Smooth muscle cell (in vitro differentiated cells): ENCODE data around the gene NKD2. TPM values are rescaled to one million over a fixed set of nuclear protein-coding genes. Genes with fewer than 3 reads are reported as not detected.

Experiments
- DNase-seq: peaks from one replicate; lab custom pipeline; 2025; ENCODE audit not compliant: unreplicated experiment; lab: John Stamatoyannopoulos, UW
- H2AFZ ChIP-seq: fragments of 200-600 bp; sonication (generic); 2 replicates; pipeline ENCODE4 v1.6.0; 2016; ENCODE audit warnings: antibody characterized with exemption, low read depth, mild to moderate bottlenecking
- H3F3A ChIP-seq: fragments of 200-600 bp; sonication (generic); 2 replicates; pipeline ENCODE4 v1.6.0; 2017; ENCODE audit warnings: antibody characterized with exemption, low read depth
- H3K27ac ChIP-seq: fragments of 200-600 bp; sonication (generic); 2 replicates; pipeline ENCODE4 v1.5.1; 2016; ENCODE audit warnings: low read depth, mild to moderate bottlenecking
- H3K27me3 ChIP-seq: fragments of 200-600 bp; sonication (generic); 2 replicates; pipeline ENCODE4 v1.6.1; 2016; ENCODE audit warnings: low read depth, mild to moderate bottlenecking
- H3K36me3 ChIP-seq: fragments of 200-600 bp; sonication (generic); 2 replicates; pipeline ENCODE4 v1.5.1; 2016; ENCODE audit warnings: low read depth
- H3K4me1 ChIP-seq: fragments of 200-600 bp; sonication (generic); 2 replicates; pipeline ENCODE4 v1.5.1; 2016; ENCODE audit warnings: low read depth
- H3K4me2 ChIP-seq: fragments of 200-600 bp; sonication (generic); 2 replicates; pipeline ENCODE4 v1.6.0; 2016; ENCODE audit warnings: mild to moderate bottlenecking
- H3K4me3 ChIP-seq: fragments of 200-600 bp; sonication (generic); 2 replicates; pipeline ENCODE4 v1.5.1; 2016; ENCODE audit warnings: mild to moderate bottlenecking
- H3K79me2 ChIP-seq: fragments of 200-600 bp; sonication (generic); 2 replicates; pipeline ENCODE4 v1.6.0; 2016; ENCODE audit warnings: low read depth, mild to moderate bottlenecking
- H3K9ac ChIP-seq: fragments of 200-600 bp; sonication (generic); 2 replicates; pipeline ENCODE4 v1.6.0; 2016; ENCODE audit warnings: low read depth
- H3K9me3 ChIP-seq: fragments of 200-600 bp; sonication (generic); replicated peaks from 2 replicates; pipeline ENCODE4 v1.5.1; 2016; ENCODE audit warnings: low read depth
- H4K20me1 ChIP-seq: fragments of 200-600 bp; sonication (generic); 2 replicates; pipeline ENCODE4 v1.6.0; 2016; ENCODE audit warnings: low read depth
- WGBS: methylation state at CpG from one replicate; pipeline ENCODE4 v1.1.7; 2016; ENCODE audit warnings: low lambda C conversion rate; 5-methylcytosine and 5-hydroxymethylcytosine counted together
- polyA plus RNA-seq: library from polyadenylated mRNA; unstranded; fragments of >200 nt; fragmentation: Nextera tagmentation; extraction: Ambion mirVana; gene quantifications from 2 replicates; pipeline ENCODE4 v1.2.1, GENCODE V29; 2016
- total RNA-seq: library from RNA; depleted of rRNA; stranded (reverse); fragments of >200 nt; gene quantifications from 2 replicates; pipeline ENCODE4 v1.2.3, GENCODE V29; 2014
- TF ChIP-seq, protein P1 (sequence below): fragments of 200-600 bp; sonication (generic); IDR thresholded peaks from 2 replicates; pipeline ENCODE4 v1.5.1; 2017; ENCODE audit warnings: borderline replicate concordance, mild to moderate bottlenecking, antibody characterized with exemption; ENCODE audit not compliant: insufficient read depth, poor library complexity, severe bottlenecking

NKD2 gene
- total and polyA plus RNA-seq, 2 experiments from 2014 or later = 32.5 to 122 TPM

DNA sequence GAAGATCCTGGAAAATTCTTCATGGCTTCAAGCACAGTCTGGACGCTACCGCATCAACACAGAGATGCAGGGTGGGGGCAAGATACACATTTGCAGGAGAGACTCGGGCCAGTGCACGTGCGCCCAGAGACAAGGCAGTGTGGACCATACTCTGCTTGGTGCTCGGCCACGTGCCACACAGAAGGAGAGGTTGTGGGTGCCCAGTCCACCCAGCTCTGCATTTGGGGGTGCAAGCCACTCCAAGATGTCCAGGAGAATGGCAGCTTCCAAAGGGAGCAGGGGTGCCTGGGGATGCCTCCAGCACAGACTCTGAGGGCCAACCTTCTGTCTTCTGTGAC lies 4.3 kb downstream of the NKD2 start:
- no peak for DNase-seq
- Histone ChIP-seq H3K79me2 (peaks cover 33% of the 10 kb centered on the region), H3K4me3 (no peak overlapping the region), H3K9me3 (no peaks in the 10 kb centered on the region), H2AFZ (no peak overlapping the region), H3K27ac (no peak overlapping the region), H4K20me1 (peaks cover 84% of the 10 kb centered on the region), H3K4me1 (peaks cover 4% of the 10 kb centered on the region), H3K27me3 (peaks cover 5% of the 10 kb centered on the region), H3K4me2 (no peak overlapping the region), H3K36me3 (no peaks in the 10 kb centered on the region), H3F3A (no peaks in the 10 kb centered on the region), H3K9ac (no peak overlapping the region)
- 95% methylated on average over 7 of the region's 7 CpGs for WGBS
- TF ChIP-seq, protein P1, sequence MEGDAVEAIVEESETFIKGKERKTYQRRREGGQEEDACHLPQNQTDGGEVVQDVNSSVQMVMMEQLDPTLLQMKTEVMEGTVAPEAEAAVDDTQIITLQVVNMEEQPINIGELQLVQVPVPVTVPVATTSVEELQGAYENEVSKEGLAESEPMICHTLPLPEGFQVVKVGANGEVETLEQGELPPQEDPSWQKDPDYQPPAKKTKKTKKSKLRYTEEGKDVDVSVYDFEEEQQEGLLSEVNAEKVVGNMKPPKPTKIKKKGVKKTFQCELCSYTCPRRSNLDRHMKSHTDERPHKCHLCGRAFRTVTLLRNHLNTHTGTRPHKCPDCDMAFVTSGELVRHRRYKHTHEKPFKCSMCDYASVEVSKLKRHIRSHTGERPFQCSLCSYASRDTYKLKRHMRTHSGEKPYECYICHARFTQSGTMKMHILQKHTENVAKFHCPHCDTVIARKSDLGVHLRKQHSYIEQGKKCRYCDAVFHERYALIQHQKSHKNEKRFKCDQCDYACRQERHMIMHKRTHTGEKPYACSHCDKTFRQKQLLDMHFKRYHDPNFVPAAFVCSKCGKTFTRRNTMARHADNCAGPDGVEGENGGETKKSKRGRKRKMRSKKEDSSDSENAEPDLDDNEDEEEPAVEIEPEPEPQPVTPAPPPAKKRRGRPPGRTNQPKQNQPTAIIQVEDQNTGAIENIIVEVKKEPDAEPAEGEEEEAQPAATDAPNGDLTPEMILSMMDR = no peak

DNA sequence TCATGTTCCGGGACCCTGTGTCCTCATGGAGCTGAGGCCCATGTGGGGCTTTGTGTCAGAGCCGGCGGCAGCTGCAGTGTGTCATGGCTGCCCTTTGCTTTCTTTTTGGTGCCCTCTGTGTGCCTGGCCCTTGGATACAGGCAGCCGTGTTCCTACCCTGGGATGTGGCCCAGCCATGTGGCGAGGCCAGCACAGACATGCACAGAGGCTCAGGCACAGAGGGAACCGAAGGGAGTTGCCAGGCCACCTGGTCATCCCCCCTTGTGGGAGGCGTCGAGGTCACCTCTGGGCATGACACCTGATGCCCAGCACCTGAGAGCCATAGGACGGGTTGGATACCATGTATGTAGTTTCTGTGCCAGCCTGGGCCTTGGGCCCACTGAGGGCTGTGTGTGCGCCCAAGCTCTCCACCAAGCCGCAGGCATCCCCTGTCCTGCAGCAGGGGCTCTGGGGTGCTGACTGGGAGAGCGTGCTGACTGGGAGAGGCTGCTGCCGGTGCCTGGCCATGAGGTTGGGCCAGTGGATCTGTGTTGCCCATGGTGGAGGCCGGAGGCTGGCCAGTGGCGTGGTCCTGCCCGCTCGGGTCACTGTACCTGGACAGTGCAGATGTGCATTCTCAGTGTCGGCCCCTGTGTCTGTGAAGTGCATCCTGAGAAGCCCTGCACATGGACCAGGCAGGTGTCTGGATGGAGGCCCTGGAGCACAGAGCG lies 4.8 kb downstream of the NKD2 start:
- Histone ChIP-seq H3K4me1 (peaks cover 4% of the 10 kb centered on the region), H3K27me3 (peaks cover 5% of the 10 kb centered on the region), H3K27ac (no peak overlapping the region), H3K9me3 (no peaks in the 10 kb centered on the region), H3K4me2 (no peak overlapping the region), H3K9ac (no peak overlapping the region), H4K20me1 (peaks cover 89% of the 10 kb centered on the region), H3F3A (no peaks in the 10 kb centered on the region), H3K79me2 (peaks cover 33% of the 10 kb centered on the region), H3K36me3 (no peaks in the 10 kb centered on the region), H2AFZ (no peak overlapping the region), H3K4me3 (no peak overlapping the region)
- TF ChIP-seq, protein P1 = no peak
- no peak for DNase-seq
- WGBS = 92% methylated on average over 19 of the region's 19 CpGs

DNA sequence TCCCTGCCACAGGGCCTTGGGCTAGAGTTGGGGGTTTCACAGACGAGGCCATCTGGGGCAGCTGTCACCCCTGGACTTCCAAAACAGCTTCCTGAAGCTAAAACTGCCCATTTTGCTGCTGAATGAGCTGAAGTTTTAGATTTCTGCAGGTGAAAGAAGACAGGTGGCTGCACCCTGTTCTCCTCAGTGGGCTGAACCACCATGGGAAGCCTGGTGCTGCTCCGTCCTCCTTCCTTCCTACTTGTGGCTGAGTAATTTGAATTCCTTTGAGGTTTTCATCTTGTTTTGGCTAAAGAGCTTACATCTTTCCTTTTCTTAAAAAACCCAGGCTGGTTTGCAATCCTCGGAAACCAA lies 5.3 kb downstream of the NKD2 start:
- WGBS = 76% methylated on average over 3 of the region's 3 CpGs
- Histone ChIP-seq H3K4me3 (no peak overlapping the region), H3K9me3 (no peaks in the 10 kb centered on the region), H3K27me3 (peaks cover 5% of the 10 kb centered on the region), H3K27ac (no peak overlapping the region), H3K36me3 (no peaks in the 10 kb centered on the region), H3F3A (no peaks in the 10 kb centered on the region), H3K9ac (no peak overlapping the region), H2AFZ (no peak overlapping the region), H3K4me1 (peaks cover 4% of the 10 kb centered on the region), H4K20me1 (peaks cover 95% of the 10 kb centered on the region), H3K79me2 (peaks cover 30% of the 10 kb centered on the region), H3K4me2 (no peak overlapping the region)
- no peak for DNase-seq
- TF ChIP-seq, protein P1 = no peak

DNA sequence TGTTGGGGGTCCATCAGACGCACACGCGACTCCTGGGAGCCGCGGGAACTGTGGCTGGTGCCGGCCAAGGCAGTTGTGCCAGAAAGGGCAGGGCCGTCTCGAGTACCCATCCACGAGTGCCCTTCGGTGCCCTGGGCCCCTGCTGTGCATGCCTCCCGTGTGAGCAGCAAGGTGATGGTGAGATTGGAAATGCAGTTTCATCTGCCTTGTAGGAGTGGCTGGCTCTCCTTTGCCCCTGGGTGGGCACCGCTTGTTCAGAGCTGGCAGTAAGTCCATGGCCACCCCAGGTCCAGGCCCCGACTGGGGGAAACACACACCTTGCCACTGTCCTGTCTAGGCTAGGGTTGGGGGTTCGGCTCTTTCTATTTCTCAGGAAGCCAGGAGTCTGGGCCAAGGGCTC lies 5.7 kb downstream of the NKD2 start:
- no peaks in the 10 kb centered on the region for H3F3A ChIP-seq
- no peak overlapping the region for H2AFZ ChIP-seq
- H3K79me2 ChIP-seq = peaks cover 26% of the 10 kb centered on the region
- no peak overlapping the region for H3K9ac ChIP-seq
- H3K9me3 ChIP-seq = no peaks in the 10 kb centered on the region
- H3K27ac ChIP-seq = no peak overlapping the region
- no peak for DNase-seq
- no peaks in the 10 kb centered on the region for H3K36me3 ChIP-seq
- TF ChIP-seq, protein P1 = no peak
- peaks cover 2% of the 10 kb centered on the region for H3K27me3 ChIP-seq
- H3K4me1 ChIP-seq = peaks cover 3% of the 10 kb centered on the region
- H4K20me1 ChIP-seq = peaks cover 99% of the 10 kb centered on the region
- H3K4me2 ChIP-seq = no peak overlapping the region
- 96% methylated on average over 14 of the region's 14 CpGs for WGBS
- H3K4me3 ChIP-seq = no peak overlapping the region
